Measurements from ENCODE around the gene KLK14. TPM values are rescaled to one million over a fixed set of nuclear protein-coding genes. Genes with fewer than 3 reads are reported as not detected.

Gene KLK14
- total RNA-seq, 2 experiments from 2014 or later: 0.84 TPM; not detected in 1

DNA sequence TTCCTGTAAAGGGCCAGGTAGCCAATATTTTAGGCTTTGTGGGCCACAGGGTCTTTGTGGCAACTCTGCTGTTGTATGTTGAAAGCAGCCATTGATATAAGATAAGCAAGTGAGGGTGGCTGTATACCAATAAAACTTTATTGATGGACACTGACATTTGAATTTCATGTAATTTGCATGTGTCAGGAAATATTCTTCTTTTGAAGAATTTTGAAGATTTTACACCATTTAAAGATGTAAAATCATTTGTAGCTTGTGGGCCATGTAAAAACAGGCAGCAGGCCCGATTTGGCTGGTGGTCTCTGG is 27.9 kb upstream of the KLK14 start:
- Histone ChIP-seq H3K4me2 (ENCODE audit: low read length) (no peak overlapping the region), H3K27ac (ENCODE audit: low read depth, low read length, poor library complexity, severe bottlenecking) (no peak overlapping the region), H3K36me3 (ENCODE audit: insufficient read depth, low read length) (no peaks in the 10 kb centered on the region), H3K79me2 (ENCODE audit: insufficient read depth, low read depth, low read length) (peaks cover 14% of the 10 kb centered on the region; the same call in 1 of the 2 replicates), H2AFZ (ENCODE audit: low read length) (no peak overlapping the region), H3K9me2 (ENCODE audit: insufficient read depth, low read length) (no peaks in the 10 kb centered on the region), H3K9me3 (ENCODE audit: low read length) (no peaks in the 10 kb centered on the region), H4K20me1 (ENCODE audit: insufficient read depth, low read length) (no peaks in the 10 kb centered on the region), H3K4me1 (ENCODE audit: insufficient read depth, low read length, poor library complexity, severe bottlenecking) (peaks cover 14% of the 10 kb centered on the region), H3K4me3 (ENCODE audit: low read depth, low read length, poor library complexity, severe bottlenecking) (no peak overlapping the region)
- BruUV-seq (replicated peaks): no TSS peak
- CTCF ChIA-PET (ENCODE audit: unreplicated experiment): no interaction called here
- no peak for TF ChIP-seq EZH2phosphoT487 (IDR thresholded peaks at IDR 0.05; ENCODE audit: borderline replicate concordance, low read depth, low read length)
- TF ChIP-seq, protein P1, sequence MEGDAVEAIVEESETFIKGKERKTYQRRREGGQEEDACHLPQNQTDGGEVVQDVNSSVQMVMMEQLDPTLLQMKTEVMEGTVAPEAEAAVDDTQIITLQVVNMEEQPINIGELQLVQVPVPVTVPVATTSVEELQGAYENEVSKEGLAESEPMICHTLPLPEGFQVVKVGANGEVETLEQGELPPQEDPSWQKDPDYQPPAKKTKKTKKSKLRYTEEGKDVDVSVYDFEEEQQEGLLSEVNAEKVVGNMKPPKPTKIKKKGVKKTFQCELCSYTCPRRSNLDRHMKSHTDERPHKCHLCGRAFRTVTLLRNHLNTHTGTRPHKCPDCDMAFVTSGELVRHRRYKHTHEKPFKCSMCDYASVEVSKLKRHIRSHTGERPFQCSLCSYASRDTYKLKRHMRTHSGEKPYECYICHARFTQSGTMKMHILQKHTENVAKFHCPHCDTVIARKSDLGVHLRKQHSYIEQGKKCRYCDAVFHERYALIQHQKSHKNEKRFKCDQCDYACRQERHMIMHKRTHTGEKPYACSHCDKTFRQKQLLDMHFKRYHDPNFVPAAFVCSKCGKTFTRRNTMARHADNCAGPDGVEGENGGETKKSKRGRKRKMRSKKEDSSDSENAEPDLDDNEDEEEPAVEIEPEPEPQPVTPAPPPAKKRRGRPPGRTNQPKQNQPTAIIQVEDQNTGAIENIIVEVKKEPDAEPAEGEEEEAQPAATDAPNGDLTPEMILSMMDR (conservative IDR thresholded peaks at IDR 0.05; ENCODE audit: low read length): no peak
- POLR2A ChIA-PET: no interaction called here
- intact Hi-C loops (cut with micrococcal nuclease; ENCODE audit: unreplicated experiment): no loop called here
- DNase-seq (ENCODE audit: low spot score): no peak

DNA sequence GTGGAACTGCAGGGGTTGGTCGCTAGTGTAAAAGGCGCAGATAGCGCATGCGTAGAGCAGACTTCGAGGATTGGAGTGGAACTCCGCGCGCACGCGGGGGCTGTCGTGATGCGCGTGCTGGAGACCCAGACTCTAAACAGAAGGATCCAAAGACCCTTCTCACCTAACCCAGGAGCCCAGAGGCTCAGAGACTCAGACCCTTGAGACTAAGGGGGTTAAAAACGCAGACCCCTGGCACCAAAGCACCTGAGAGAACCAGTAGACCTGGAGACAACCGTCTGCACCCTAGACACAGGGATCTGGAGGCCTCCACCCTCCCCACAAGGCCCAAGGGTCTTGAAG is 26.1 kb upstream of the KLK14 start:
- Histone ChIP-seq H2AFZ (ENCODE audit: low read length) (peak overlapping the region; percentile 87), H3K9me2 (ENCODE audit: insufficient read depth, low read length) (no peaks in the 10 kb centered on the region), H3K4me2 (ENCODE audit: low read length) (peak overlapping the region; percentile 81), H3K4me1 (ENCODE audit: insufficient read depth, low read length, poor library complexity, severe bottlenecking) (peaks cover 14% of the 10 kb centered on the region), H3K27ac (ENCODE audit: low read depth, low read length, poor library complexity, severe bottlenecking) (no peak overlapping the region), H3K36me3 (ENCODE audit: insufficient read depth, low read length) (no peaks in the 10 kb centered on the region), H3K4me3 (ENCODE audit: low read depth, low read length, poor library complexity, severe bottlenecking) (peak overlapping the region; percentile 88), H3K79me2 (ENCODE audit: insufficient read depth, low read depth, low read length) (peaks cover 14% of the 10 kb centered on the region; the same call in 1 of the 2 replicates), H3K9me3 (ENCODE audit: low read length) (no peaks in the 10 kb centered on the region), H4K20me1 (ENCODE audit: insufficient read depth, low read length) (no peaks in the 10 kb centered on the region)
- intact Hi-C loops (cut with micrococcal nuclease; ENCODE audit: unreplicated experiment): no loop called here
- ChIA-PET POLR2A (no interaction called here), CTCF (ENCODE audit: unreplicated experiment) (no interaction called here)
- DNase-seq (ENCODE audit: low spot score): no peak
- no TSS peak for BruUV-seq (replicated peaks)
- no peak for TF ChIP-seq EZH2phosphoT487 (IDR thresholded peaks at IDR 0.05; ENCODE audit: borderline replicate concordance, low read depth, low read length)
- TF ChIP-seq, protein P1 (conservative IDR thresholded peaks at IDR 0.05; ENCODE audit: low read length): no peak

DNA sequence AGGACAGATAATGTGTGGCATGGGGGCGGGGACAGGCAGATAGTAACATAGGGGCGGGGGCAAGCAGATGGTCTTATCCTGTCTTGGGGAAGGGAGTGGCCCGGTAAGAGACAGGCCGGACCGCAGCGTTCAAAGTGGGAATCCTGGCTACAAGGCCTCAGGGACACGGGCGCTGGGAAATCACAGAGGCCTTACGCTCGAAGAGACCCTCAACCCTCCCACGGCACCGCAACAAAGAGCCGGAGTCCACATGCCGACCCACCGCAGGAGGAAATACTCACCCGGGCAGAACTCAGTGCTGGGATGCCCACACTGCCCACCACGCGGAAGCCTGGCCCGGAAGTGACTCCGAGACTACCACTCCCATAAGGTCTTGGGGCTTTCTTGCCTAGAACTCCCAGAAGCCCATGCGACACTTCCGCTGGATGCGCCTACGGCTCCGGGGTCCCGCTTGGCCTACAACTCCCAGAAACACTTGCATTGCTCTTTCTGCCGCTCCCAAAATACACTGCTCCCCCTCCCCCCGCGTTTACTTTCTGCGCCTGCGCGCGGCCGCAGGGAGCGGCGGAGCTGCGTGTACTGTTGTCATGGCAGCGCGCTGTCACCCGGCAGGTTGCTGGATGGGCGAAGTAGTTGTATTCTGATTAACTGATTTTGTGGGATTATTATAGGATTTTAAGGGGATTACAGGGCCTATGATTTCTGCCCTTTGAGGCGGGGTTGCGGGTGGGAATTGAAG is 25.5 kb upstream of the KLK14 start, which contains the start of gene CTU1:
TSS of gene CTU1 (minus strand) at position 344 of the 739 bp plus-strand sequence. CDS start 3,840 bp downstream, outside the sequence.
- DNase-seq (ENCODE audit: low spot score): peak; percentile 99
- TF ChIP-seq, protein P1 (conservative IDR thresholded peaks at IDR 0.05; ENCODE audit: low read length): no peak
- TF ChIP-seq EZH2phosphoT487 (IDR thresholded peaks at IDR 0.05; ENCODE audit: borderline replicate concordance, low read depth, low read length): no peak
- peak within 1 kb of the TSS; percentile 87 for H2AFZ ChIP-seq (ENCODE audit: low read length)
- POLR2A ChIA-PET: no interaction called here
- no peaks in the 10 kb centered on the region for H3K36me3 ChIP-seq (ENCODE audit: insufficient read depth, low read length)
- intact Hi-C loops (cut with micrococcal nuclease; ENCODE audit: unreplicated experiment): no loop called here
- H3K4me1 ChIP-seq (ENCODE audit: insufficient read depth, low read length, poor library complexity, severe bottlenecking): peaks cover 14% of the 10 kb centered on the region
- BruUV-seq (replicated peaks): no TSS peak
- H3K4me2 ChIP-seq (ENCODE audit: low read length): peak within 1 kb of the TSS; percentile 83
- CTCF ChIA-PET (ENCODE audit: unreplicated experiment): no interaction called here
- H3K79me2 ChIP-seq (ENCODE audit: insufficient read depth, low read depth, low read length): peaks cover 14% of the 10 kb centered on the region; the same call in 1 of the 2 replicates
- H3K27ac ChIP-seq (ENCODE audit: low read depth, low read length, poor library complexity, severe bottlenecking): no peak within 1 kb of the TSS
- H4K20me1 ChIP-seq (ENCODE audit: insufficient read depth, low read length): no peaks in the 10 kb centered on the region
- peak within 1 kb of the TSS; percentile 88 for H3K4me3 ChIP-seq (ENCODE audit: low read depth, low read length, poor library complexity, severe bottlenecking)
- no peaks in the 10 kb centered on the region for H3K9me2 ChIP-seq (ENCODE audit: insufficient read depth, low read length)
- no peaks in the 10 kb centered on the region for H3K9me3 ChIP-seq (ENCODE audit: low read length)

All from OCI-LY7 (cell line).